SH-SY5Y (cell line): ENCODE results near the gene LYL1.

Source experiments
- GATA2 ChIP-seq: IDR thresholded peaks from 2 replicates; pipeline ENCODE4 v1.6.1; 2011; ENCODE audit warnings: mild to moderate bottlenecking, low read depth, low read length
- GATA3 ChIP-seq: IDR thresholded peaks from 2 replicates; pipeline ENCODE4 v1.6.1; 2011; ENCODE audit warnings: low read depth, mild to moderate bottlenecking, low read length, moderate library complexity

GRCh38 chr19:13133241-13133870 is 30.7 kb upstream of the LYL1 start:
- TF ChIP-seq GATA3 (no peak), GATA2 (no peak)
